NCI-H2171 treated with DMSO at 0.1 percent for 48 hours (cell line): ENCODE data around the gene TRABD2B.
A peak's percentile ranks its signal among the peaks of the same experiment; 100 is the strongest.
"Not testable (repeated sequence)": the region's sequence is repeated elsewhere in the genome, so short reads cannot be mapped to it uniquely, and the experiment has no call there.

Experiments
- DNase-seq: peaks from one replicate; lab custom pipeline; 2025; lab: John Stamatoyannopoulos, UW

TRABD2B gene

GRCh38 chr1:47967864-47968555 lies 29.2 kb downstream of the TRABD2B start:
- no peak for DNase-seq

- DNase-seq = no peak
Measured at GRCh38 chr1:47965816-47966215, 31.4 kb downstream of the TRABD2B start.

- no peak for DNase-seq
Measured at GRCh38 chr1:47964636-47965035, 32.5 kb downstream of the TRABD2B start.

GRCh38 chr1:47963568-47964358 lies 33.4 kb downstream of the TRABD2B start:
- peak; percentile 60 for DNase-seq

GRCh38 chr1:47962750-47963492 lies 34.3 kb downstream of the TRABD2B start:
- DNase-seq = peak; percentile 94

- DNase-seq = not testable (repeated sequence)
Measured at GRCh38 chr1:47961835-47962234, 35.4 kb downstream of the TRABD2B start.

GRCh38 chr1:47956491-47956890 lies 40.7 kb downstream of the TRABD2B start:
- DNase-seq = not testable (repeated sequence)

GRCh38 chr1:47953661-47954060 lies 43.5 kb downstream of the TRABD2B start:
- no peak for DNase-seq

GRCh38 chr1:47951545-47952235 lies 45.5 kb downstream of the TRABD2B start:
- DNase-seq = no peak

- no peak for DNase-seq
Measured at GRCh38 chr1:47951026-47951425, 46.2 kb downstream of the TRABD2B start.

- no peak for DNase-seq
Measured at GRCh38 chr1:47950471-47950870, 46.7 kb downstream of the TRABD2B start.

GRCh38 chr1:47948126-47948525 lies 49.1 kb downstream of the TRABD2B start:
- no peak for DNase-seq

- no peak for DNase-seq
Measured at GRCh38 chr1:47947531-47947930, 49.7 kb downstream of the TRABD2B start.

- DNase-seq = no peak
Measured at GRCh38 chr1:47944561-47944960, 52.6 kb downstream of the TRABD2B start.

- no peak for DNase-seq
Measured at GRCh38 chr1:47942240-47942629, 55.0 kb downstream of the TRABD2B start.

- DNase-seq = no peak
Measured at GRCh38 chr1:47941609-47942239, 55.5 kb downstream of the TRABD2B start.

- no peak for DNase-seq
Measured at GRCh38 chr1:47940779-47941178, 56.4 kb downstream of the TRABD2B start.

GRCh38 chr1:47940326-47940725 lies 56.9 kb downstream of the TRABD2B start:
- no peak for DNase-seq

GRCh38 chr1:47938520-47938919 lies 58.7 kb downstream of the TRABD2B start:
- DNase-seq = no peak

GRCh38 chr1:47937586-47938254 lies 59.5 kb downstream of the TRABD2B start:
- DNase-seq = no peak

- DNase-seq = no peak
Measured at GRCh38 chr1:47936916-47937551, 60.2 kb downstream of the TRABD2B start.
